ENCODE results near the gene DTNA.

DTNA gene

GRCh38 chr18:34936772-34937171, 226.7 kb downstream of the DTNA start:
- no peak for DNase-seq (ENCODE audit: low read depth)

- DNase-seq (ENCODE audit: low read depth): no peak
Observed at GRCh38 chr18:34938090-34938489, 228.0 kb downstream of the DTNA start.
